SK-N-SH treated with all-trans-retinoic acid at 6 μM for 48 hours (cell line): Measurements from ENCODE around the gene SLC22A12.
"Not testable (repeated sequence)": the region's sequence is repeated elsewhere in the genome, so short reads cannot be mapped to it uniquely, and the experiment has no call there.

Experiments used
- ATAC-seq: fragments of 200-7000 bp; cut with Tn5 transposase; 3 replicates; pipeline ENCODE4 v1.9.1; 2020; ENCODE audit warnings: mild to moderate bottlenecking, moderate library complexity
- ARNTL ChIP-seq: fragments of 450-650 bp; formaldehyde crosslinking; IDR thresholded peaks from 2 replicates; pipeline ENCODE4 v1.5.0; 2020; ENCODE audit warnings: low read depth, mild to moderate bottlenecking, moderate library complexity, borderline replicate concordance
- BACH2 ChIP-seq: fragments of 250-450 bp; sonication (Bioruptor Pico); IDR thresholded peaks from 2 replicates; pipeline ENCODE4 v1.9.0; 2021; ENCODE audit warnings: mild to moderate bottlenecking, borderline replicate concordance
- CSDC2 ChIP-seq: fragments of 250-450 bp; sonication (Bioruptor Pico); IDR thresholded peaks from 2 replicates; pipeline ENCODE4 v1.5.0; 2020; ENCODE audit warnings: mild to moderate bottlenecking, moderate library complexity
- ESRRG ChIP-seq: fragments of 250-450 bp; sonication (Bioruptor Pico); IDR thresholded peaks from 2 replicates; pipeline ENCODE4 v1.6.1; 2021; ENCODE audit warnings: mild to moderate bottlenecking
- GLIS3 ChIP-seq: fragments of 250-450 bp; sonication (Bioruptor Pico); IDR thresholded peaks from 2 replicates; pipeline ENCODE4 v1.5.0; 2020; ENCODE audit warnings: mild to moderate bottlenecking, moderate library complexity
- ISL1 ChIP-seq: fragments of 250-450 bp; sonication (Bioruptor Pico); IDR thresholded peaks from 2 replicates; pipeline ENCODE4 v2.1.2; 2022; ENCODE audit warnings: mild to moderate bottlenecking, moderate library complexity
- OSR1 ChIP-seq: fragments of 250-450 bp; sonication (Bioruptor Pico); IDR thresholded peaks from 2 replicates; pipeline ENCODE4 v1.8.0; 2022; ENCODE audit warnings: moderate library complexity, mild to moderate bottlenecking, inconsistent platforms
- PPARA ChIP-seq: fragments of 250-450 bp; sonication (Bioruptor Pico); IDR thresholded peaks from 2 replicates; pipeline ENCODE4 v1.5.0; 2020; ENCODE audit warnings: mild to moderate bottlenecking, borderline replicate concordance
- RARB ChIP-seq: fragments of 250-450 bp; sonication (Bioruptor Pico); IDR thresholded peaks from 2 replicates; pipeline ENCODE4 v1.8.0; 2021; ENCODE audit warnings: mild to moderate bottlenecking, moderate library complexity
- SNAI2 ChIP-seq: fragments of 250-450 bp; sonication (Bioruptor Pico); IDR thresholded peaks from 2 replicates; pipeline ENCODE4 v1.5.0; 2020; ENCODE audit warnings: mild to moderate bottlenecking, moderate library complexity
- TOX ChIP-seq: fragments of 250-450 bp; sonication (Bioruptor Pico); IDR thresholded peaks from 2 replicates; pipeline ENCODE4 v1.8.0; 2021; ENCODE audit warnings: mild to moderate bottlenecking, moderate library complexity, borderline replicate concordance
- ZC3H10 ChIP-seq: fragments of 250-450 bp; sonication (Bioruptor Pico); IDR thresholded peaks from 2 replicates; pipeline ENCODE4 v1.5.1; 2021; ENCODE audit warnings: mild to moderate bottlenecking, moderate library complexity
- ZFP3 ChIP-seq: fragments of 250-450 bp; sonication (Bioruptor Pico); IDR thresholded peaks from 2 replicates; pipeline ENCODE4 v1.5.0; 2020; ENCODE audit warnings: mild to moderate bottlenecking, moderate library complexity
- ZFP30 ChIP-seq: fragments of 450-650 bp; formaldehyde crosslinking; IDR thresholded peaks from 2 replicates; pipeline ENCODE4 v1.5.0; 2022; ENCODE audit warnings: mild to moderate bottlenecking, moderate library complexity
- ZNF70 ChIP-seq: fragments of 450-650 bp; formaldehyde crosslinking; IDR thresholded peaks from 2 replicates; pipeline ENCODE4 v1.5.0; 2020; ENCODE audit warnings: mild to moderate bottlenecking, moderate library complexity
- ZNF8 ChIP-seq: fragments of 450-650 bp; formaldehyde crosslinking; IDR thresholded peaks from 2 replicates; pipeline ENCODE4 v1.5.0; 2020; ENCODE audit warnings: mild to moderate bottlenecking, moderate library complexity
- TF ChIP-seq, protein P1 (sequence below): fragments of 250-450 bp; sonication (Bioruptor Pico); IDR thresholded peaks from 2 replicates; pipeline ENCODE4 v1.5.0; 2020; ENCODE audit warnings: mild to moderate bottlenecking, moderate library complexity
- TF ChIP-seq, protein P2 (sequence below): fragments of 250-450 bp; sonication (Bioruptor Pico); IDR thresholded peaks from 2 replicates; pipeline ENCODE4 v1.8.0; 2021; ENCODE audit warnings: low read depth, mild to moderate bottlenecking, moderate library complexity, borderline replicate concordance
- TF ChIP-seq, protein P3 (sequence below): fragments of 250-450 bp; sonication (Bioruptor Pico); IDR thresholded peaks from 2 replicates; pipeline ENCODE4 v1.5.1; 2021; ENCODE audit warnings: mild to moderate bottlenecking, moderate library complexity
- TF ChIP-seq, protein P4 (sequence below): fragments of 250-450 bp; sonication (Bioruptor Pico); IDR thresholded peaks from 2 replicates; pipeline ENCODE4 v1.8.0; 2020; ENCODE audit warnings: mild to moderate bottlenecking, moderate library complexity, borderline replicate concordance

SLC22A12 gene

DNA sequence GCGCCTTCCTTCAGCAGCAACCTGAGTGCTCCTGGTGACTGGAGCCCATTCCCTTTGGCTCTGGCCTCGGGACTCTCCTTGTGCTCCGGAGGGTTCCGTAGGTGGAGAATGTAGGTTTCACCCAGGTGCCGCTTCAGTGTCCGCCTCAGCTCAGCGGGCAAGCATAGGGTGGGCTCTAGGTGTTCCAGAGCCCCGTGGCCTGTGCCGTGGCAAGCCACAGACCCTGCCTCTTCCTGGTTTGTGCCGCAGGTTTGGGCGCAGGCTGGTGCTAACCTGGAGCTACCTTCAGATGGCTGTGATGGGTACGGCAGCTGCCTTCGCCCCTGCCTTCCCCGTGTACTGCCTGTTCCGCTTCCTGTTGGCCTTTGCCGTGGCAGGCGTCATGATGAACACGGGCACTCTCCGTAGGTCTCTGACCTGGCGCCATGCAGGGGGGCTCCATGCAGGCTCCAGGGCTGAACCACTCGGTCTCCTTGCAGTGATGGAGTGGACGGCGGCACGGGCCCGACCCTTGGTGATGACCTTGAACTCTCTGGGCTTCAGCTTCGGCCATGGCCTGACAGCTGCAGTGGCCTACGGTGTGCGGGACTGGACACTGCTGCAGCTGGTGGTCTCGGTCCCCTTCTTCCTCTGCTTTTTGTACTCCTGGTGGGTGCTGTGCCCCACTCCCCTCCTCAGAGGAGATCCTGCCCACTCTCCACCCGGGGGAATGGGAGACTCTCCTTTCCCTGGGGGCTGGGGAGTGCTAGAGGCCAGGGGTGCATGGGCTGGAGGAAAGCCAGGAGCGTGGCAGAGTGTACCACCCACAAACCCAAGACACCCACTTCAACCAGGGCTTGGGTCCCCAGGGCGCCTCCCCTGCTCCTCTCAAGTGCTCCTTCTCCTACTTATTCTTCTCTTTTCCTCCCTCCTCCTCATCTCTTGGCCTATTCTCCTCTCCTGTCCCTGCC, 2.4 kb downstream of the SLC22A12 start:
- TF ChIP-seq ZFP3 (CRISPR knock-in tag) (no peak), ISL1 (no peak), RARB (CRISPR knock-in tag) (no peak), BACH2 (no peak), TOX (CRISPR knock-in tag) (no peak)
- TF ChIP-seq, protein P1, sequence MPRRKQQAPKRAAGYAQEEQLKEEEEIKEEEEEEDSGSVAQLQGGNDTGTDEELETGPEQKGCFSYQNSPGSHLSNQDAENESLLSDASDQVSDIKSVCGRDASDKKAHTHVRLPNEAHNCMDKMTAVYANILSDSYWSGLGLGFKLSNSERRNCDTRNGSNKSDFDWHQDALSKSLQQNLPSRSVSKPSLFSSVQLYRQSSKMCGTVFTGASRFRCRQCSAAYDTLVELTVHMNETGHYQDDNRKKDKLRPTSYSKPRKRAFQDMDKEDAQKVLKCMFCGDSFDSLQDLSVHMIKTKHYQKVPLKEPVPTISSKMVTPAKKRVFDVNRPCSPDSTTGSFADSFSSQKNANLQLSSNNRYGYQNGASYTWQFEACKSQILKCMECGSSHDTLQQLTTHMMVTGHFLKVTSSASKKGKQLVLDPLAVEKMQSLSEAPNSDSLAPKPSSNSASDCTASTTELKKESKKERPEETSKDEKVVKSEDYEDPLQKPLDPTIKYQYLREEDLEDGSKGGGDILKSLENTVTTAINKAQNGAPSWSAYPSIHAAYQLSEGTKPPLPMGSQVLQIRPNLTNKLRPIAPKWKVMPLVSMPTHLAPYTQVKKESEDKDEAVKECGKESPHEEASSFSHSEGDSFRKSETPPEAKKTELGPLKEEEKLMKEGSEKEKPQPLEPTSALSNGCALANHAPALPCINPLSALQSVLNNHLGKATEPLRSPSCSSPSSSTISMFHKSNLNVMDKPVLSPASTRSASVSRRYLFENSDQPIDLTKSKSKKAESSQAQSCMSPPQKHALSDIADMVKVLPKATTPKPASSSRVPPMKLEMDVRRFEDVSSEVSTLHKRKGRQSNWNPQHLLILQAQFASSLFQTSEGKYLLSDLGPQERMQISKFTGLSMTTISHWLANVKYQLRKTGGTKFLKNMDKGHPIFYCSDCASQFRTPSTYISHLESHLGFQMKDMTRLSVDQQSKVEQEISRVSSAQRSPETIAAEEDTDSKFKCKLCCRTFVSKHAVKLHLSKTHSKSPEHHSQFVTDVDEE = no peak
- ATAC-seq = no peak

DNA sequence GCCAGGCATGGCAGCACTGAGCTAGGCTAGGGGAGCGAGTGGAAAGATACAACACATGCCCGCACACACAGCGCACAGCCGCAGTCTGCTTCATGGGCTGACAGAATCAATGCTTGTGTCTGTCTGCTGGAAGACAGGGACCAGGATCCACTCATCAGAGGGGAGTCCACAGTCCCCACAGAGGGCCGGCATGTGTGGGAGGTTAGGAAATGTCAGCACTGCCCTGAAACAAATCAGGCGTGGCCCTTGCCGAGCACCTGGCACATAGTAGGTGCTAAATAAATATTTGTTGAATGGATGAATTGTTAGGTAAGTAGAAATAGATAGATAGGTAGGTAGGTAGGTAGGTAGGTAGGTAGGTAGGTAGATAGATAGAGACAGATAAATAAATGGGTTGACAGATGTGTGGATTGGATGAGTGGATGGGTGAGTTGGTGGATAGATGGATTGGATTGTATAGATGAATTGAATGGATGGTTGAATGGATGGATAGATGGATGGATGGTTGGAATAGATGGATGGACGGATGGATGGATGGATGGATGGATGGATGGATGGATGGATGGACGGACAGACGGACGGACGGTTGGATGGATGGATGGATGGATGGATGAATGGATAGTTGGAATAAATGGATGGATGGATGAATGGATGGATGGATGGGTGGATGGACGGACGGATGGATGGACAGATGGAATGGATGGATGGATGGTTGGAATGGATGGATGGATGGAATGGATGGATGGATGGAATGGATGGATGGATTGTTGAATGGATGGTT, 3.3 kb downstream of the SLC22A12 start:
- TF ChIP-seq ZFP3 (CRISPR knock-in tag) (no peak), RARB (CRISPR knock-in tag) (no peak), OSR1 (CRISPR knock-in tag) (no peak), ZC3H10 (no peak), TOX (CRISPR knock-in tag) (no peak), ESRRG (CRISPR knock-in tag) (no peak), ZNF8 (CRISPR knock-in tag) (no peak), ZNF70 (CRISPR knock-in tag) (no peak), CSDC2 (CRISPR knock-in tag) (no peak), BACH2 (no peak), ZFP30 (no peak), SNAI2 (CRISPR knock-in tag) (no peak)
- TF ChIP-seq, protein P1 = no peak
- TF ChIP-seq, protein P2, sequence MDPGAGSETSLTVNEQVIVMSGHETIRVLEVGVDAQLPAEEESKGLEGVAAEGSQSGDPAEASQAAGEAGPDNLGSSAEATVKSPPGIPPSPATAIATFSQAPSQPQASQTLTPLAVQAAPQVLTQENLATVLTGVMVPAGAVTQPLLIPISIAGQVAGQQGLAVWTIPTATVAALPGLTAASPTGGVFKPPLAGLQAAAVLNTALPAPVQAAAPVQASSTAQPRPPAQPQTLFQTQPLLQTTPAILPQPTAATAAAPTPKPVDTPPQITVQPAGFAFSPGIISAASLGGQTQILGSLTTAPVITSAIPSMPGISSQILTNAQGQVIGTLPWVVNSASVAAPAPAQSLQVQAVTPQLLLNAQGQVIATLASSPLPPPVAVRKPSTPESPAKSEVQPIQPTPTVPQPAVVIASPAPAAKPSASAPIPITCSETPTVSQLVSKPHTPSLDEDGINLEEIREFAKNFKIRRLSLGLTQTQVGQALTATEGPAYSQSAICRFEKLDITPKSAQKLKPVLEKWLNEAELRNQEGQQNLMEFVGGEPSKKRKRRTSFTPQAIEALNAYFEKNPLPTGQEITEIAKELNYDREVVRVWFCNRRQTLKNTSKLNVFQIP = no peak
- ATAC-seq = no peak

DNA sequence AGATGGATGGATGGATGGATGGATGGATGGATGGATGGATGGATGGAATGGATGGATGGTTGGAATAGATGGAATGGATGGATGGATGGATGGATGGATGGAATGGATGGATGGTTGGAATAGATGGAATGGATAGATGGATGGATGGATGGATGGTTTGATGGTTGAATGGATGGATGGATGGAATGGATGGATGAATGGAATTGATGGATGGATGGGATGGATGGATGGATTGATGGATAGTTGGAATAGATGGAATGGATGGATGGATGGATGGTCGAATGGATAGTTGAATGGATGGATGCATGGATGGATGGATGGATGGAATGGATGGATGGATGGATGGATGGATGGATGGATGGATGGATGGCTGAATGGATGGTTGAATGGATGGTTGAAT, 4.9 kb downstream of the SLC22A12 start:
- not testable (repeated sequence) for ATAC-seq

DNA sequence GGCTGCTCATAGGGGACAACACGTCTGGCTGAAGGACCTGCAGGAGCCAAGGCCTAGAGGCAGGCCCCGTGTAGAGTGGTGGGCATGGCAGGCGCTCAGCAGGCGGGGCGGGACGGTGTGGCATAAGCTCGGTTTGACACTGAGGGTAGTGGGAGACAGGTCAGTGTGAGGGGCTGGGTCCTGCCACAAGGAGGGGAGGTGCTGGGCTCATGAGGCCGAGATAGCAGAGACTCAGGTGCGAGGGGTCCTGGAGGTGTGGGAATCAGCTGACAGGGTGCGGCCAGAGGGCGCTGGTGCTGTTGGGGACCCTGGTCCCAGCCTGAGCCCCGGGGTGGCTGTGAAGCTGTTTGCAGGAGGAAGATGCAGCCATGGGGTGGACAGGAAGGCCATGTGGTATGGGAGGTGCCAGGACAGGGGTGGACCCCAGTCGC, 6.7 kb downstream of the SLC22A12 start:
- TF ChIP-seq PPARA (CRISPR knock-in tag) (no peak), ZNF8 (CRISPR knock-in tag) (no peak), ISL1 (no peak), ZNF70 (CRISPR knock-in tag) (no peak), ZC3H10 (no peak), SNAI2 (CRISPR knock-in tag) (no peak), GLIS3 (no peak), ARNTL (no peak), TOX (CRISPR knock-in tag) (no peak), CSDC2 (CRISPR knock-in tag) (no peak), ZFP30 (no peak)
- TF ChIP-seq, protein P1 = no peak
- TF ChIP-seq, protein P3, sequence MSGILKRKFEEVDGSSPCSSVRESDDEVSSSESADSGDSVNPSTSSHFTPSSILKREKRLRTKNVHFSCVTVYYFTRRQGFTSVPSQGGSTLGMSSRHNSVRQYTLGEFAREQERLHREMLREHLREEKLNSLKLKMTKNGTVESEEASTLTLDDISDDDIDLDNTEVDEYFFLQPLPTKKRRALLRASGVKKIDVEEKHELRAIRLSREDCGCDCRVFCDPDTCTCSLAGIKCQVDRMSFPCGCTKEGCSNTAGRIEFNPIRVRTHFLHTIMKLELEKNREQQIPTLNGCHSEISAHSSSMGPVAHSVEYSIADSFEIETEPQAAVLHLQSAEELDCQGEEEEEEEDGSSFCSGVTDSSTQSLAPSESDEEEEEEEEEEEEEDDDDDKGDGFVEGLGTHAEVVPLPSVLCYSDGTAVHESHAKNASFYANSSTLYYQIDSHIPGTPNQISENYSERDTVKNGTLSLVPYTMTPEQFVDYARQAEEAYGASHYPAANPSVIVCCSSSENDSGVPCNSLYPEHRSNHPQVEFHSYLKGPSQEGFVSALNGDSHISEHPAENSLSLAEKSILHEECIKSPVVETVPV (CRISPR knock-in tag) = no peak
- TF ChIP-seq, protein P4, sequence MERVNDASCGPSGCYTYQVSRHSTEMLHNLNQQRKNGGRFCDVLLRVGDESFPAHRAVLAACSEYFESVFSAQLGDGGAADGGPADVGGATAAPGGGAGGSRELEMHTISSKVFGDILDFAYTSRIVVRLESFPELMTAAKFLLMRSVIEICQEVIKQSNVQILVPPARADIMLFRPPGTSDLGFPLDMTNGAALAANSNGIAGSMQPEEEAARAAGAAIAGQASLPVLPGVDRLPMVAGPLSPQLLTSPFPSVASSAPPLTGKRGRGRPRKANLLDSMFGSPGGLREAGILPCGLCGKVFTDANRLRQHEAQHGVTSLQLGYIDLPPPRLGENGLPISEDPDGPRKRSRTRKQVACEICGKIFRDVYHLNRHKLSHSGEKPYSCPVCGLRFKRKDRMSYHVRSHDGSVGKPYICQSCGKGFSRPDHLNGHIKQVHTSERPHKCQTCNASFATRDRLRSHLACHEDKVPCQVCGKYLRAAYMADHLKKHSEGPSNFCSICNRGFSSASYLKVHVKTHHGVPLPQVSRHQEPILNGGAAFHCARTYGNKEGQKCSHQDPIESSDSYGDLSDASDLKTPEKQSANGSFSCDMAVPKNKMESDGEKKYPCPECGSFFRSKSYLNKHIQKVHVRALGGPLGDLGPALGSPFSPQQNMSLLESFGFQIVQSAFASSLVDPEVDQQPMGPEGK (CRISPR knock-in tag) = no peak
- ATAC-seq = no peak
